Measurements from ENCODE around the gene CNTNAP2. TPM values are rescaled to one million over a fixed set of nuclear protein-coding genes. Genes with fewer than 3 reads are reported as not detected.

CNTNAP2 gene
- total RNA-seq, 1 donor: 7.6 TPM

GRCh38 chr7:146393346-146393745 is 276.7 kb downstream of the CNTNAP2 start:
- no peaks in the 10 kb centered on the region for H4K20me1 ChIP-seq (ENCODE audit: insufficient read depth, low read length)
- no peaks in the 10 kb centered on the region for H3K27me3 ChIP-seq (ENCODE audit: insufficient read depth, low read length)
- no peaks in the 10 kb centered on the region for H3K79me2 ChIP-seq (ENCODE audit: insufficient read depth, low read length)
- DNase-seq (ENCODE audit: insufficient read length, low spot score, missing footprints): no peak
- no peak overlapping the region for H3K27ac ChIP-seq (ENCODE audit: low read depth, low read length)
- no peak for TF ChIP-seq CTCF (IDR thresholded peaks at IDR 0.05; ENCODE audit: extremely low read depth, low read depth, low read length)
- no peak overlapping the region for H3K4me2 ChIP-seq (ENCODE audit: insufficient read depth, low read length)
- no peaks in the 10 kb centered on the region for H3K36me3 ChIP-seq (ENCODE audit: insufficient read depth, low read length)
- no peak overlapping the region for H3K4me3 ChIP-seq (ENCODE audit: insufficient read depth, low read length)
- no peaks in the 10 kb centered on the region for H3K9me3 ChIP-seq (ENCODE audit: low read depth, low read length)
- no peaks in the 10 kb centered on the region for H3K4me1 ChIP-seq (ENCODE audit: insufficient read depth, low read length)
- H2AFZ ChIP-seq (ENCODE audit: low read length): no peak overlapping the region

- H2AFZ ChIP-seq (ENCODE audit: low read length): no peak overlapping the region
- no peaks in the 10 kb centered on the region for H3K9me3 ChIP-seq (ENCODE audit: low read depth, low read length)
- no peaks in the 10 kb centered on the region for H3K4me1 ChIP-seq (ENCODE audit: insufficient read depth, low read length)
- no peaks in the 10 kb centered on the region for H3K27me3 ChIP-seq (ENCODE audit: insufficient read depth, low read length)
- no peak overlapping the region for H3K27ac ChIP-seq (ENCODE audit: low read depth, low read length)
- no peaks in the 10 kb centered on the region for H4K20me1 ChIP-seq (ENCODE audit: insufficient read depth, low read length)
- H3K36me3 ChIP-seq (ENCODE audit: insufficient read depth, low read length): no peaks in the 10 kb centered on the region
- H3K4me3 ChIP-seq (ENCODE audit: insufficient read depth, low read length): no peak overlapping the region
- no peak for TF ChIP-seq CTCF (IDR thresholded peaks at IDR 0.05; ENCODE audit: extremely low read depth, low read depth, low read length)
- no peaks in the 10 kb centered on the region for H3K79me2 ChIP-seq (ENCODE audit: insufficient read depth, low read length)
- no peak for DNase-seq (ENCODE audit: insufficient read length, low spot score, missing footprints)
- no peak overlapping the region for H3K4me2 ChIP-seq (ENCODE audit: insufficient read depth, low read length)
These were observed 280.5 kb downstream of the CNTNAP2 start for GRCh38 chr7:146397141-146397540.

GRCh38 chr7:146401939-146402338 is 285.3 kb downstream of the CNTNAP2 start:
- H4K20me1 ChIP-seq (ENCODE audit: insufficient read depth, low read length): no peaks in the 10 kb centered on the region
- H3K27ac ChIP-seq (ENCODE audit: low read depth, low read length): no peak overlapping the region
- no peak overlapping the region for H2AFZ ChIP-seq (ENCODE audit: low read length)
- no peaks in the 10 kb centered on the region for H3K79me2 ChIP-seq (ENCODE audit: insufficient read depth, low read length)
- H3K4me2 ChIP-seq (ENCODE audit: insufficient read depth, low read length): no peak overlapping the region
- no peak for TF ChIP-seq CTCF (IDR thresholded peaks at IDR 0.05; ENCODE audit: extremely low read depth, low read depth, low read length)
- H3K36me3 ChIP-seq (ENCODE audit: insufficient read depth, low read length): no peaks in the 10 kb centered on the region
- H3K4me1 ChIP-seq (ENCODE audit: insufficient read depth, low read length): no peaks in the 10 kb centered on the region
- H3K4me3 ChIP-seq (ENCODE audit: insufficient read depth, low read length): no peak overlapping the region
- DNase-seq (ENCODE audit: insufficient read length, low spot score, missing footprints): no peak
- no peaks in the 10 kb centered on the region for H3K27me3 ChIP-seq (ENCODE audit: insufficient read depth, low read length)
- no peaks in the 10 kb centered on the region for H3K9me3 ChIP-seq (ENCODE audit: low read depth, low read length)

- no peak for DNase-seq (ENCODE audit: insufficient read length, low spot score, missing footprints)
- Histone ChIP-seq H4K20me1 (ENCODE audit: insufficient read depth, low read length) (no peaks in the 10 kb centered on the region), H3K4me1 (ENCODE audit: insufficient read depth, low read length) (no peaks in the 10 kb centered on the region), H3K27me3 (ENCODE audit: insufficient read depth, low read length) (no peaks in the 10 kb centered on the region), H3K4me2 (ENCODE audit: insufficient read depth, low read length) (no peak overlapping the region), H3K79me2 (ENCODE audit: insufficient read depth, low read length) (no peaks in the 10 kb centered on the region), H3K27ac (ENCODE audit: low read depth, low read length) (no peak overlapping the region), H2AFZ (ENCODE audit: low read length) (no peak overlapping the region), H3K9me3 (ENCODE audit: low read depth, low read length) (no peaks in the 10 kb centered on the region), H3K4me3 (ENCODE audit: insufficient read depth, low read length) (no peak overlapping the region), H3K36me3 (ENCODE audit: insufficient read depth, low read length) (no peaks in the 10 kb centered on the region)
- TF ChIP-seq CTCF (IDR thresholded peaks at IDR 0.05; ENCODE audit: extremely low read depth, low read depth, low read length): no peak
These were observed 289.1 kb downstream of the CNTNAP2 start for GRCh38 chr7:146405737-146406136.
